Measurements from ENCODE around the gene MCF2L. TPM values are rescaled to one million over a fixed set of nuclear protein-coding genes. Genes with fewer than 3 reads are reported as not detected.
A peak's percentile ranks its signal among the peaks of the same experiment; 100 is the strongest.

MCF2L gene
- total RNA-seq, 1 donor from 2014 or later = 83.0 TPM

GRCh38 chr13:112957295-112957677 lies 11.7 kb upstream of the MCF2L start:
- H3K36me3 Mint-ChIP-seq (ENCODE audit: unreplicated experiment) = no peaks in the 10 kb centered on the region
- DNase-seq = no peak
- peaks cover 3% of the 10 kb centered on the region for H3K27me3 Mint-ChIP-seq (ENCODE audit: unreplicated experiment)
- peaks cover 7% of the 10 kb centered on the region for H3K9me3 Mint-ChIP-seq (ENCODE audit: unreplicated experiment)
- H3K27ac Mint-ChIP-seq (ENCODE audit: unreplicated experiment) = peak overlapping the region; percentile 85
- no peak for TF ChIP-seq CTCF (IDR thresholded peaks at IDR 0.05; ENCODE audit: partially characterized antibody, unreplicated experiment)
- H3K4me3 Mint-ChIP-seq (ENCODE audit: unreplicated experiment) = no peak overlapping the region
- H3K4me1 Mint-ChIP-seq (ENCODE audit: low read depth, unreplicated experiment) = peaks cover 27% of the 10 kb centered on the region

- DNase-seq = no peak
- Mint-ChIP-seq H3K4me3 (ENCODE audit: unreplicated experiment) (no peak overlapping the region), H3K27ac (ENCODE audit: unreplicated experiment) (no peak overlapping the region), H3K9me3 (ENCODE audit: unreplicated experiment) (peaks cover 7% of the 10 kb centered on the region), H3K4me1 (ENCODE audit: low read depth, unreplicated experiment) (peaks cover 27% of the 10 kb centered on the region), H3K27me3 (ENCODE audit: unreplicated experiment) (peaks cover 5% of the 10 kb centered on the region), H3K36me3 (ENCODE audit: unreplicated experiment) (no peaks in the 10 kb centered on the region)
- no peak for TF ChIP-seq CTCF (IDR thresholded peaks at IDR 0.05; ENCODE audit: partially characterized antibody, unreplicated experiment)
These were observed 10.7 kb upstream of the MCF2L start for GRCh38 chr13:112958127-112958989.

GRCh38 chr13:112959206-112959605 lies 9.8 kb upstream of the MCF2L start:
- Mint-ChIP-seq H3K36me3 (ENCODE audit: unreplicated experiment) (no peaks in the 10 kb centered on the region), H3K4me3 (ENCODE audit: unreplicated experiment) (no peak overlapping the region), H3K9me3 (ENCODE audit: unreplicated experiment) (peaks cover 7% of the 10 kb centered on the region), H3K27me3 (ENCODE audit: unreplicated experiment) (peaks cover 5% of the 10 kb centered on the region), H3K27ac (ENCODE audit: unreplicated experiment) (no peak overlapping the region), H3K4me1 (ENCODE audit: low read depth, unreplicated experiment) (peaks cover 25% of the 10 kb centered on the region)
- no peak for TF ChIP-seq CTCF (IDR thresholded peaks at IDR 0.05; ENCODE audit: partially characterized antibody, unreplicated experiment)
- no peak for DNase-seq

GRCh38 chr13:112959701-112960542 lies 9.1 kb upstream of the MCF2L start:
- peaks cover 7% of the 10 kb centered on the region for H3K9me3 Mint-ChIP-seq (ENCODE audit: unreplicated experiment)
- no peak for TF ChIP-seq CTCF (IDR thresholded peaks at IDR 0.05; ENCODE audit: partially characterized antibody, unreplicated experiment)
- DNase-seq = no peak
- H3K27ac Mint-ChIP-seq (ENCODE audit: unreplicated experiment) = no peak overlapping the region
- H3K4me3 Mint-ChIP-seq (ENCODE audit: unreplicated experiment) = no peak overlapping the region
- peaks cover 25% of the 10 kb centered on the region for H3K4me1 Mint-ChIP-seq (ENCODE audit: low read depth, unreplicated experiment)
- H3K36me3 Mint-ChIP-seq (ENCODE audit: unreplicated experiment) = no peaks in the 10 kb centered on the region
- peaks cover 5% of the 10 kb centered on the region for H3K27me3 Mint-ChIP-seq (ENCODE audit: unreplicated experiment)
